HG02642 (cell line): Measurements from ENCODE around the gene MDM2.

Source experiments
- ATAC-seq: cut with Tn5 transposase; IDR thresholded peaks from one replicate; pipeline ENCODE4 v1.9.1; 2021; ENCODE audit warnings: mild to moderate bottlenecking; ENCODE audit not compliant: unreplicated experiment, poor library complexity

The MDM2 gene

GRCh38 chr12:68896881-68897540, 89.0 kb downstream of the MDM2 start:
- ATAC-seq, result no peak

GRCh38 chr12:68899251-68899771, 91.3 kb downstream of the MDM2 start:
- no peak for ATAC-seq

- ATAC-seq, result no peak
Measured at GRCh38 chr12:68900241-68900640, 92.3 kb downstream of the MDM2 start.
